Central memory CD8-positive, alpha-beta T cell (primary cell): ENCODE measurements around the gene PKD2.
"Not testable (repeated sequence)": the region's sequence is repeated elsewhere in the genome, so short reads cannot be mapped to it uniquely, and the experiment has no call there.

Experiments used
- ATAC-seq: fragments of 150-1000 bp; cut with Tn5 transposase; replicated peaks from 2 replicates; pipeline ENCODE4 v1.10.0; 2022; ENCODE audit warnings: mild to moderate bottlenecking, moderate FRiP score, moderate number of reproducible peaks; ENCODE audit not compliant: poor library complexity, severe bottlenecking; ENCODE audit errors: extremely low read depth
- DNase-seq, 2 donors: peaks; one replicate each; pipeline ENCODE4 v3.0.0; 2021; ENCODE audit warnings: low spot score in 2 of 2
- H3K27ac Mint-ChIP-seq: one replicate; pipeline ENCODE4 v1.8.0; 2022; ENCODE audit warnings: low read depth, mild to moderate bottlenecking, moderate library complexity, mixed read lengths
- H3K27me3 Mint-ChIP-seq: one replicate; pipeline ENCODE4 v1.8.0; 2022; ENCODE audit warnings: mixed read lengths
- H3K36me3 Mint-ChIP-seq: one replicate; pipeline ENCODE4 v1.8.0; 2022; ENCODE audit warnings: mild to moderate bottlenecking, moderate library complexity, mixed read lengths; ENCODE audit not compliant: insufficient read depth
- H3K4me1 Mint-ChIP-seq: one replicate; pipeline ENCODE4 v1.8.0; 2022; ENCODE audit warnings: mixed read lengths
- H3K4me3 Mint-ChIP-seq: one replicate; pipeline ENCODE4 v1.8.0; 2022; ENCODE audit warnings: mild to moderate bottlenecking, moderate library complexity, mixed read lengths
- H3K9me3 Mint-ChIP-seq: one replicate; pipeline ENCODE4 v1.8.0; 2022; ENCODE audit warnings: mixed read lengths

Gene PKD2

GRCh38 chr4:87977521-87978278 is 29.7 kb upstream of the PKD2 start:
- DNase-seq: no peak
- peaks cover 57% of the 10 kb centered on the region for H3K27me3 Mint-ChIP-seq
- no peak overlapping the region for H3K27ac Mint-ChIP-seq
- H3K4me1 Mint-ChIP-seq: peaks cover 6% of the 10 kb centered on the region
- no peaks in the 10 kb centered on the region for H3K36me3 Mint-ChIP-seq
- H3K4me3 Mint-ChIP-seq: no peak overlapping the region
- no peak for ATAC-seq
- no peaks in the 10 kb centered on the region for H3K9me3 Mint-ChIP-seq

- no peak overlapping the region for H3K4me3 Mint-ChIP-seq
- no peaks in the 10 kb centered on the region for H3K9me3 Mint-ChIP-seq
- H3K27ac Mint-ChIP-seq: no peak overlapping the region
- ATAC-seq: no peak
- no peak for DNase-seq
- peaks cover 6% of the 10 kb centered on the region for H3K4me1 Mint-ChIP-seq
- H3K36me3 Mint-ChIP-seq: no peaks in the 10 kb centered on the region
- peaks cover 56% of the 10 kb centered on the region for H3K27me3 Mint-ChIP-seq
Observed at GRCh38 chr4:87978681-87979080, 28.8 kb upstream of the PKD2 start.

- H3K27ac Mint-ChIP-seq: no peak overlapping the region
- ATAC-seq (no peak), DNase-seq (no peak)
- H3K9me3 Mint-ChIP-seq: no peaks in the 10 kb centered on the region
- peaks cover 6% of the 10 kb centered on the region for H3K4me1 Mint-ChIP-seq
- H3K4me3 Mint-ChIP-seq: no peak overlapping the region
- H3K36me3 Mint-ChIP-seq: peaks cover 1% of the 10 kb centered on the region
- H3K27me3 Mint-ChIP-seq: peaks cover 65% of the 10 kb centered on the region
Observed at GRCh38 chr4:87979810-87980209, 27.6 kb upstream of the PKD2 start.

- H3K9me3 Mint-ChIP-seq: no peaks in the 10 kb centered on the region
- no peaks in the 10 kb centered on the region for H3K4me1 Mint-ChIP-seq
- H3K36me3 Mint-ChIP-seq: peaks cover 1% of the 10 kb centered on the region
- no peak for DNase-seq
- peaks cover 69% of the 10 kb centered on the region for H3K27me3 Mint-ChIP-seq
- no peak overlapping the region for H3K27ac Mint-ChIP-seq
- no peak overlapping the region for H3K4me3 Mint-ChIP-seq
- ATAC-seq: no peak
Observed at GRCh38 chr4:87981486-87981885, 25.9 kb upstream of the PKD2 start.

- peaks cover 74% of the 10 kb centered on the region for H3K27me3 Mint-ChIP-seq
- H3K36me3 Mint-ChIP-seq: peaks cover 1% of the 10 kb centered on the region
- DNase-seq: no peak
- no peak for ATAC-seq
- no peaks in the 10 kb centered on the region for H3K4me1 Mint-ChIP-seq
- no peak overlapping the region for H3K4me3 Mint-ChIP-seq
- H3K9me3 Mint-ChIP-seq: no peaks in the 10 kb centered on the region
- no peak overlapping the region for H3K27ac Mint-ChIP-seq
Observed at GRCh38 chr4:87982036-87982435, 25.4 kb upstream of the PKD2 start.

- ATAC-seq (no peak), DNase-seq (no peak)
- Mint-ChIP-seq H3K27ac (no peak overlapping the region), H3K4me3 (no peak overlapping the region), H3K27me3 (peaks cover 75% of the 10 kb centered on the region), H3K36me3 (peaks cover 1% of the 10 kb centered on the region), H3K9me3 (no peaks in the 10 kb centered on the region), H3K4me1 (no peaks in the 10 kb centered on the region)
Observed at GRCh38 chr4:87982446-87983010, 24.9 kb upstream of the PKD2 start.

- no peak for DNase-seq
- no peak overlapping the region for H3K27ac Mint-ChIP-seq
Observed at GRCh38 chr4:87983996-87984395, 23.4 kb upstream of the PKD2 start.

GRCh38 chr4:87985097-87985886 is 22.1 kb upstream of the PKD2 start:
- peak; percentile 71 for ATAC-seq
- Mint-ChIP-seq H3K27me3 (peaks cover 87% of the 10 kb centered on the region), H3K36me3 (peaks cover 1% of the 10 kb centered on the region), H3K27ac (no peak overlapping the region), H3K9me3 (no peaks in the 10 kb centered on the region), H3K4me3 (no peak overlapping the region), H3K4me1 (no peaks in the 10 kb centered on the region)
- DNase-seq: no peak

More at GRCh38 chr4:87983996-87984395, 23.4 kb upstream of the PKD2 start:
- Mint-ChIP-seq H3K36me3 (peaks cover 1% of the 10 kb centered on the region), H3K27me3 (peaks cover 83% of the 10 kb centered on the region), H3K9me3 (no peaks in the 10 kb centered on the region), H3K4me1 (no peaks in the 10 kb centered on the region), H3K4me3 (no peak overlapping the region)
- no peak for ATAC-seq

- Mint-ChIP-seq H3K4me3 (no peak overlapping the region), H3K27me3 (peaks cover 92% of the 10 kb centered on the region), H3K9me3 (no peaks in the 10 kb centered on the region), H3K27ac (no peak overlapping the region), H3K36me3 (peaks cover 1% of the 10 kb centered on the region), H3K4me1 (no peaks in the 10 kb centered on the region)
- DNase-seq: no peak
- no peak for ATAC-seq
Observed at GRCh38 chr4:87985887-87986200, 21.6 kb upstream of the PKD2 start.

- DNase-seq (no peak), ATAC-seq (no peak)
- Mint-ChIP-seq H3K27ac (no peak overlapping the region), H3K4me1 (no peaks in the 10 kb centered on the region), H3K4me3 (no peak overlapping the region), H3K27me3 (peaks cover 87% of the 10 kb centered on the region), H3K36me3 (peaks cover 1% of the 10 kb centered on the region), H3K9me3 (no peaks in the 10 kb centered on the region)
Observed at GRCh38 chr4:87986508-87986907, 20.9 kb upstream of the PKD2 start.

- H3K27ac Mint-ChIP-seq: no peak overlapping the region
- H3K4me3 Mint-ChIP-seq: no peak overlapping the region
- no peaks in the 10 kb centered on the region for H3K4me1 Mint-ChIP-seq
- ATAC-seq: no peak
- H3K27me3 Mint-ChIP-seq: peaks cover 72% of the 10 kb centered on the region
- H3K9me3 Mint-ChIP-seq: no peaks in the 10 kb centered on the region
- no peaks in the 10 kb centered on the region for H3K36me3 Mint-ChIP-seq
- no peak for DNase-seq
Observed at GRCh38 chr4:87989765-87990164, 17.7 kb upstream of the PKD2 start.

GRCh38 chr4:87995435-87995834 is 12.0 kb upstream of the PKD2 start:
- no peak overlapping the region for H3K4me3 Mint-ChIP-seq

GRCh38 chr4:87999191-87999691 is 8.2 kb upstream of the PKD2 start:
- H3K4me3 Mint-ChIP-seq, ATAC-seq, H3K4me1 Mint-ChIP-seq, H3K9me3 Mint-ChIP-seq, H3K27ac Mint-ChIP-seq, H3K36me3 Mint-ChIP-seq, DNase-seq: not testable (repeated sequence)
- peaks cover 14% of the 10 kb centered on the region for H3K27me3 Mint-ChIP-seq

More at GRCh38 chr4:87995435-87995834, 12.0 kb upstream of the PKD2 start:
- Mint-ChIP-seq H3K36me3 (no peaks in the 10 kb centered on the region), H3K27ac (no peak overlapping the region), H3K9me3 (no peaks in the 10 kb centered on the region), H3K27me3 (peaks cover 30% of the 10 kb centered on the region), H3K4me1 (no peaks in the 10 kb centered on the region)
- DNase-seq (no peak), ATAC-seq (no peak)
